HG03175 (cell line): Measurements from ENCODE around the gene SSBP1.
A peak's percentile ranks its signal among the peaks of the same experiment; 100 is the strongest.
"Not testable (repeated sequence)": the region's sequence is repeated elsewhere in the genome, so short reads cannot be mapped to it uniquely, and the experiment has no call there.

ENCODE experiments used
- ATAC-seq: cut with Tn5 transposase; IDR thresholded peaks from one replicate; pipeline ENCODE4 v1.9.1; 2021; ENCODE audit warnings: mild to moderate bottlenecking, moderate library complexity; ENCODE audit not compliant: unreplicated experiment

SSBP1 gene, protein sequence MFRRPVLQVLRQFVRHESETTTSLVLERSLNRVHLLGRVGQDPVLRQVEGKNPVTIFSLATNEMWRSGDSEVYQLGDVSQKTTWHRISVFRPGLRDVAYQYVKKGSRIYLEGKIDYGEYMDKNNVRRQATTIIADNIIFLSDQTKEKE

GRCh38 chr7:141737836-141738591, at the start of gene SSBP1:
Gene SSBP1 (plus strand): TSS chr7:141738358. CDS start chr7:141739167, 809 bp downstream.
- ATAC-seq, result peak; percentile 89

DNA sequence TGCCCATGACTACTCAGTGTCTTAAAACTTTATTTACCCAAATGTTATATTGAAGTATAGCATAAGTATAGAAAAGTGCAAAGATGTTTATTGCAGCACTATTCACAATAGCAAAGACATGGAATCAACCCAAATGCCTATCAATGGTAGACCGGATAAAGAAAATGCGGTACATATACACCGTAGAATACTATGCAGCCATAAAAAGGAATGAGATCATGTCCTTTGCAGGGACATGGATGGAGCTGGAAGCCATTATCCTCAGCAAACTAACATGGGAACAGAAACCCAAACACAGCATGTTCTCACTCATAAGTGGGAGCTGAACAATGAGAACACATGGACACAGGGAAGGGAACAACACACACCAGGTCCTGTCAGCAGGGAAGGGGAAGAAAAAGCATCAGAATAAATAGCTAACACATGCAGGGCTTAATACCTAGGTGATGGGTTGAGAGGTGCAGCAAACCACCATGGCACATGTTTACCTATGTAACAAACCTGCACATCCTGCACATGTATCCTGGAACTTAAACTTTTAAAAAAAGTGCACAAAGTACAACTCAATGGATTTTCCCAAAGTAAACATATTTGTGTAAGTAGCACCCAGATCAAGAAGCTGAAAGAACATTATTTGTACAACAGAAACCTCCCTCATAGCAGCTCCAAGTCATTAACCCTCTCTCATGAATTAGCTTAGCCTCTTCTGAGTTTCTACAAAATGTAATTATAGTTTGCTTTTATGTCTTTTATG, 48.9 kb upstream of the SSBP1 start:
- not testable (repeated sequence) for ATAC-seq

GRCh38 chr7:141691540-141691939, 46.6 kb upstream of the SSBP1 start:
- no peak for ATAC-seq

DNA sequence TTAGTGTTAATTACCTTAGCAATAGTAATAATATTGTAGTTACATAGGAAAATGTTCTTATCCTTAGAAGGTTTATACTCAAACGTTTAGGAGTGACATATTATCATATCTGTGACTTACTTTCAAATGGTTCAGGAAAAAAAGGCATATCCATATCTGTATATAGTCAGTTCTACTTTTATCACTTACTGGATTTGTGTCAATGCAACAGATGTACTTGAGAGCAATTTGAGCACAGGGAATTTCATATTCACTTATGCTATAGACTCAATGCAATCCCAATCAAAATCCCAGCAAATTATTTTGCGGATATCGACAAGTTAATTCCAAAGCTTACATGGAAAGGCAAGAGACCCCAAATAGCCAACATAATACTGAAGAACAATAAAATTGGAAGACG, 46.2 kb upstream of the SSBP1 start:
- no peak for ATAC-seq

GRCh38 chr7:141693082-141693481, 45.1 kb upstream of the SSBP1 start:
- ATAC-seq, result no peak

- ATAC-seq, result peak; percentile 42
Measured at GRCh38 chr7:141695803-141696289, 42.3 kb upstream of the SSBP1 start.

GRCh38 chr7:141696348-141696747, 41.8 kb upstream of the SSBP1 start:
- ATAC-seq, result no peak

DNA sequence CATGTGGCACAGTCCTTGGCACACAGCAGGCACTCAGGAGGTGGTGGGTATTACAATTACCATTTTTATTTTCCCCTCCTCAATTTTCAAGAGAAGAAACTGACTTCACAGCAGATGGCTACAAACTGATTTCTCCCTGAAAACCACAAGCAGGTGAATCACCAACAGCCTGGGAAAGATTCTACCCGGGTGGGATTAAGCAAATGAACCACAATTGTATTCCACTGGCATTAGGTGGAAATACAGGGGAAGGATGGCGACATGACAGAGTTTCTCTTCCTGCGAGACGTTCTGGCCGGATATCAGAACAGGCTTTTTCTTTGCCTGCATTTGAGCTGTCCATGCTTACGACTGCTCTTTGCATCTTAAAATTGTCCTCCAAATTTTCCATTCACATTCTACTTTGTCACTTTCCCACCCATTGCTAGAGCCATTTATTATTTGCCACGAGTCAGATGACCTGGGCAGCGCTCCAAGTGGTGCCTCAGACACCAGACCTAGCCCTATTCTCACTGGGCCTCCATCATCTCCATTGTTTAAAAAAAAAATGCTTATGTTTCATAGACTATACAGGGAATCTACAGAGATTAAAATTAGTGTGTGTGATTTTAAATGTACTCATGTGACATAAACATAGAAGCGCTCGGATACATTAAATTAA, 40.8 kb upstream of the SSBP1 start:
- no peak for ATAC-seq

- no peak for ATAC-seq
Measured at GRCh38 chr7:141698247-141699015, 39.7 kb upstream of the SSBP1 start.

DNA sequence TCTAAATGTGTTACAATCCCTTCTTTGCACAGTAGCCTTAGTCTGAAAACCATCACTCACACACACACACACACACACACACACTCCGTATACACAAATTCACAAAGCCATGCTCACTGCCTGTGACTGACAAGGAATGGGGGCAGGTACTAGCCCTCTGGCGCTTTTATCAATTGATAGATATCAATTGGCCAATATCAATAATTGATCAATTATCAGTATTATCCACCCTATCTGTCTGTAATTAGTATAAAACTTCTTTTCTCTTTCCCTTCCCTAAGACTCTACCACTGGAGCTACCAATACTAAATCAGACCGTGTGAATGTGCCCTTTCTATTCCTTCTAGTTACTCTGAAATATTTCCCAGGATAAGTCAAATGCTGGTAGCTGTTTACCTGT, 38.3 kb upstream of the SSBP1 start:
- ATAC-seq, result no peak

- no peak for ATAC-seq
Measured at GRCh38 chr7:141700296-141700847, 37.8 kb upstream of the SSBP1 start.

- no peak for ATAC-seq
Measured at GRCh38 chr7:141700848-141701371, 37.2 kb upstream of the SSBP1 start.

- ATAC-seq, result peak; percentile 83
Measured at GRCh38 chr7:141701489-141702046, 36.6 kb upstream of the SSBP1 start.

- ATAC-seq, result peak; percentile 71
Measured at GRCh38 chr7:141702047-141702567, 36.1 kb upstream of the SSBP1 start, which contains the start of gene DENND11. Gene DENND11 (minus strand): TSS chr7:141702166. CDS start chr7:141702153, 13 bp downstream.

DNA sequence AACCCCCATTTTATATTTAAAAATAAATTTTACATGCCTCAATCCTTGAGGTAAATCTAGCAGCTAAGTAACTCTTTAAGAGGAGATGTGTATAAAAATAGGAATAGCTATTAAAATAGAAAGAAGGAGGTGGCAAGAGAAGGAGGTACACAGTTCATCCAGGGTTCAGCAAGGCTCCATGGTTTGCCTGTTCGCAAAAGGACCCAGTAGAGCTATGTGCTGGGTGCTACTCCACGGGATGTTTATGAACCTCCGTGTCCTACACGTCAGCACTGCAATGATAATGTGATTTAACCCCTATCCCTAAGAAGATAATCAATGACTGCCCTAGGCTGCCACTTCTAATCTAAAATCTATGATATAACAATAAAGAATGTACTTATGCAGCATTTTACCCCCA, 35.3 kb upstream of the SSBP1 start:
- no peak for ATAC-seq

DNA sequence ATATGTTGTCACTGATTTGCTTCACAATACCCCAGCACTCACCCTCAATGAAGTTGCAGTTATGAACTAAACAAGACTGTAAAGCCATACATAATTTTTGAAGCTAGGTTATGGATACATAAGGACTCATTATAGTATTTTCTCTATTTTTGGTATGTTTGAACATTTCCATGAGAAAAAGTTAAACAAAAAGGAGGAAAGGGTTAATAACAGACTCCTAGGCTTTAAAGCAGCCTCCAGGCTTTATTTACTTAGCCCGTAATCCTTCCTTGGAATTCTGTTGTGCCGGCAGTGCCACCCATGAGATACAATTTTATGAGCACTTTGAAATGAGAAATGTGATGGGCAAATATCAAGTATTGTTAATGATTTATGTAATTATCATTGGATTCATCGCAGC, 34.0 kb upstream of the SSBP1 start:
- ATAC-seq, result no peak

DNA sequence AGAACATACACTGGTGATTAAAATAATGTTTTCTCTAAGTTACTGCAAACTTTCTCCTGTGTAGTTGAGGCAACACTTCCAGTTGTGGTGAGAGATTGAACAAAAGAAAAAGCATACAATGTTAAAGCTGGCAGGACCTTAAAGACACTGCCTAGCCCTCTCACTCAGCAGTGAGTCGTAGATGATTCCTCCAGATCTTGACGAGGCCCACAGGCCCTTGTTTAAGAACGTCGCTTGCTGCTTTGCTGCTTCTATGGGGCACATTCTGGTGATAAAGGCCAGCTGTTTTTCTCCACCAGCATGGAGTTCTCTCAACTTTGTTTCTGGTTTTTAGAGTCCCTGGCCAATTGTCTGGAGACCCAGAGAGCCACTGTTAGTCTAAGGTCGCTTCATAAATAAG, 33.4 kb upstream of the SSBP1 start:
- ATAC-seq, result no peak

GRCh38 chr7:141706239-141707064, 31.7 kb upstream of the SSBP1 start:
- ATAC-seq, result no peak
